Measurements from ENCODE around the gene PDE6G. TPM values are rescaled to one million over a fixed set of nuclear protein-coding genes. Genes with fewer than 3 reads are reported as not detected.

Gene PDE6G
- total and polyA plus RNA-seq, 2 donors (not counting 3 experiments of a cell fraction or from before 2014, with no cell fraction given): 1.8 to 3.7 TPM

- CTCF ChIA-PET: interaction anchor here (1.2 to 3.0 kb wide), 2 partner anchors 15 to 19 kb away, joined by 4 to 19 read pairs; partner anchors contain the start of gene MRPL12
These were observed 26.9 kb upstream of the PDE6G start for GRCh38 chr17:81683208-81683583.

More at GRCh38 chr17:81683208-81683583, 26.9 kb upstream of the PDE6G start:
- peaks cover 6 to 28% of the 10 kb centered on the region in 2 experiments for H3K36me3 ChIP-seq (ENCODE audit: control insufficient read depth in 2 of 2, extremely low read depth in 1 of 2, insufficient read depth in 2 of 2, low read length in 2 of 2)
- dilution Hi-C loops (cut with MboI; ENCODE audit: extremely low pct_ligation_motif_present, low sequenced_read_pairs) (no loop called here), intact Hi-C loops (cut with micrococcal nuclease) (loop anchor here (1.0 kb wide), 1 partner anchor 28 kb away; no protein-coding TSS in a partner anchor)
- H2AFZ ChIP-seq (ENCODE audit: low read depth, low read length): peak overlapping the region; percentile 39
- no peaks in the 10 kb centered on the region for H3K9me1 ChIP-seq (replicated peaks; ENCODE audit: control insufficient read depth, extremely low read depth, insufficient read depth, low read length)
- TF ChIP-seq JUN (IDR thresholded peaks at IDR 0.05; ENCODE audit: borderline replicate concordance, insufficient read depth, insufficient read length, low read depth): no peak
- TF ChIP-seq, protein P1, sequence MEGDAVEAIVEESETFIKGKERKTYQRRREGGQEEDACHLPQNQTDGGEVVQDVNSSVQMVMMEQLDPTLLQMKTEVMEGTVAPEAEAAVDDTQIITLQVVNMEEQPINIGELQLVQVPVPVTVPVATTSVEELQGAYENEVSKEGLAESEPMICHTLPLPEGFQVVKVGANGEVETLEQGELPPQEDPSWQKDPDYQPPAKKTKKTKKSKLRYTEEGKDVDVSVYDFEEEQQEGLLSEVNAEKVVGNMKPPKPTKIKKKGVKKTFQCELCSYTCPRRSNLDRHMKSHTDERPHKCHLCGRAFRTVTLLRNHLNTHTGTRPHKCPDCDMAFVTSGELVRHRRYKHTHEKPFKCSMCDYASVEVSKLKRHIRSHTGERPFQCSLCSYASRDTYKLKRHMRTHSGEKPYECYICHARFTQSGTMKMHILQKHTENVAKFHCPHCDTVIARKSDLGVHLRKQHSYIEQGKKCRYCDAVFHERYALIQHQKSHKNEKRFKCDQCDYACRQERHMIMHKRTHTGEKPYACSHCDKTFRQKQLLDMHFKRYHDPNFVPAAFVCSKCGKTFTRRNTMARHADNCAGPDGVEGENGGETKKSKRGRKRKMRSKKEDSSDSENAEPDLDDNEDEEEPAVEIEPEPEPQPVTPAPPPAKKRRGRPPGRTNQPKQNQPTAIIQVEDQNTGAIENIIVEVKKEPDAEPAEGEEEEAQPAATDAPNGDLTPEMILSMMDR (IDR thresholded peaks at IDR 0.05; ENCODE audit: extremely low read depth in 1 of 2, insufficient read depth in 1 of 2, low read depth in 1 of 2, low read length in 2 of 2): no peak
- no peak for TF ChIP-seq FOS (IDR thresholded peaks at IDR 0.05; ENCODE audit: borderline replicate concordance, insufficient read depth, low read length)
- TF ChIP-seq MAX (IDR thresholded peaks at IDR 0.05; ENCODE audit: insufficient read depth, insufficient read length): no peak
- TF ChIP-seq POLR2A (IDR thresholded peaks at IDR 0.05; ENCODE audit: low read depth, low read length): no peak
- TF ChIP-seq EZH2 (IDR thresholded peaks at IDR 0.05; ENCODE audit: borderline replicate concordance, low read depth, low read length, severe bottlenecking): no peak
- TF ChIP-seq GATA2 (IDR thresholded peaks at IDR 0.05; ENCODE audit: insufficient read depth, insufficient read length, low read depth, low read length): no peak
- no peak for TF ChIP-seq MYC (IDR thresholded peaks at IDR 0.05; ENCODE audit: low read depth, low read length)
- TF ChIP-seq POLR2AphosphoS5 (IDR thresholded peaks at IDR 0.05; ENCODE audit: insufficient read depth, low read depth, low read length): no peak
- FAIRE-seq (no peak), DNase-seq (ENCODE audit: low read depth, low spot score) (no peak)
- H4K20me1 ChIP-seq (replicated peaks; ENCODE audit: control insufficient read depth, extremely low read depth, insufficient read depth, low read length): no peaks in the 10 kb centered on the region
- peaks cover 60% of the 10 kb centered on the region for H3K79me2 ChIP-seq (ENCODE audit: control insufficient read depth, insufficient read depth, low read length)
- no peaks in the 10 kb centered on the region for H3K27me3 ChIP-seq (ENCODE audit: control insufficient read depth in 2 of 2, insufficient read depth in 2 of 2, low read length in 2 of 2)
- H3K27ac ChIP-seq (ENCODE audit: insufficient read depth, low read depth, low read length): peak overlapping the region; percentile 43
- H3K4me2 ChIP-seq (ENCODE audit: insufficient read depth, low read length): peak overlapping the region; percentile 47
- peaks cover 16% of the 10 kb centered on the region for H3K4me1 ChIP-seq (ENCODE audit: control insufficient read depth, extremely low read depth, insufficient read depth, low read length)
- peak overlapping the region; percentile 46 to 93 (median 66) for H3K4me3 ChIP-seq (replicated peaks in 1 of 3; ENCODE audit: insufficient read depth in 1 of 3, low read depth in 1 of 3, low read length in 3 of 3)
- no peaks in the 10 kb centered on the region for H3K9me3 ChIP-seq (replicated peaks; ENCODE audit: control insufficient read depth, insufficient read depth, low read length)
- H3K9ac ChIP-seq (replicated peaks; ENCODE audit: extremely low read depth, insufficient read depth, low read length): peak overlapping the region; percentile 87
- POLR2A ChIA-PET: interaction anchor here (1.0 kb wide), 3 partner anchors 10 to 20 kb away, joined by 3 to 4 read pairs (median 3); partner anchors contain the start of genes CCDC137, MRPL12 and OXLD1
- no TSS peak for BruUV-seq (replicated peaks)

Measured in endothelial cell of umbilical vein (primary cell).